Testis (tissue), 5 donors: ENCODE data around the gene FBXL14. TPM values are rescaled to one million over a fixed set of nuclear protein-coding genes. Genes with fewer than 3 reads are reported as not detected.

Experiments
- DNase-seq: peaks from one replicate; pipeline ENCODE4 v3.0.0-alpha.2; 2019
- H3K27ac ChIP-seq, 2 donors: fragments of 200-600 bp; sonication (generic); one replicate each; pipeline ENCODE4 v1.5.1; 2019
- H3K27me3 ChIP-seq: fragments of 200-600 bp; sonication (generic); one replicate; pipeline ENCODE4 v1.5.1; 2019
- H3K36me3 ChIP-seq: fragments of 200-600 bp; sonication (generic); one replicate; pipeline ENCODE4 v1.5.1; 2017; ENCODE audit warnings: low read depth; ENCODE audit errors: missing control alignments
- H3K4me1 ChIP-seq: fragments of 200-600 bp; sonication (generic); one replicate; pipeline ENCODE4 v1.5.1; 2019
- H3K4me3 ChIP-seq, 2 donors: fragments of 200-600 bp; sonication (generic); one replicate each; pipeline ENCODE4 v1.5.1; 2017 to 2019
- H3K9me3 ChIP-seq: fragments of 200-600 bp; sonication (generic); one replicate; pipeline ENCODE4 v1.5.1; 2017
- CTCF ChIP-seq, 3 experiments: fragments of 450-650 bp in 2 of 3; fragments of 200-600 bp in 1 of 3; sonication (generic) in 1 of 3; IDR thresholded peaks; one replicate each; pipeline ENCODE4 v1.5.1; 2016 to 2019; ENCODE audit warnings: antibody characterized with exemption in 3 of 3, mild to moderate bottlenecking in 2 of 3, moderate library complexity in 1 of 3
- POLR2A ChIP-seq: fragments of 450-650 bp; IDR thresholded peaks from one replicate; pipeline ENCODE4 v1.6.1; 2017; ENCODE audit warnings: antibody characterized with exemption, mild to moderate bottlenecking, moderate library complexity
- WGBS, 2 donors: methylation state at CpG; one replicate each; pipeline ENCODE4 v1.1.5; 2018; 5-methylcytosine and 5-hydroxymethylcytosine counted together
- intact Hi-C: fragments of 100-400 bp; cut with DNase I; formaldehyde crosslinking; loops from one replicate; pipeline ENCODE4 v1.15.1; 2023; ENCODE audit warnings: low total_unique reads
- long read RNA-seq, 2 donors: transcript quantifications; one replicate each; lab custom pipeline, GENCODE V29; 2026
- polyA plus RNA-seq: library from polyadenylated mRNA; stranded (reverse); fragments of 350-450 nt; fragmentation: Illumina TruSeq; extraction: RNeasy Lipid Tissue Mini Kit (QIAGEN cat#74804); gene quantifications from one replicate; pipeline ENCODE4 v1.2.3, GENCODE V29; 2014; ENCODE audit warnings: low read depth, low replicate concordance; ENCODE audit not compliant: insufficient read depth
- total RNA-seq, 2 donors: library from RNA; depleted of rRNA; stranded (reverse); fragments of >200 nt; gene quantifications; one replicate each; pipeline ENCODE4 v1.2.3, GENCODE V29; 2016

The FBXL14 gene
- total RNA-seq (10 to 100 TPM; 39.5 to 45.8 TPM), polyA plus RNA-seq (50.2 TPM)
- long read RNA-seq, donor 1, result 0 reads
- long read RNA-seq, donor 2, result 0 reads

- intact Hi-C loops, result no loop called here
- DNase-seq, result peak; percentile 94
- peaks cover 35% of the 10 kb centered on the region for H3K4me1 ChIP-seq
- no peaks in the 10 kb centered on the region for H3K36me3 ChIP-seq
- H3K9me3 ChIP-seq, result no peaks in the 10 kb centered on the region
- peak in 1 of 3 experiments; percentile 24 for TF ChIP-seq CTCF (IDR thresholded peaks at IDR 0.05)
- no peak for TF ChIP-seq POLR2A
- 0 to 2% methylated on average over 15 to 47 of the region's 115 CpGs for WGBS, 2 donors
- H3K27ac ChIP-seq, result peak within 1 kb of the TSS; percentile 90 to 91
- H3K4me3 ChIP-seq, result peak within 1 kb of the TSS; percentile 83 to 86
- no peaks in the 10 kb centered on the region for H3K27me3 ChIP-seq
Measured at GRCh38 chr12:1594261-1595025, at the start of gene FBXL14. FBXL14 (minus strand) TSS chr12:1594581; CDS start chr12:1594066, 515 bp downstream.

- TF ChIP-seq CTCF (IDR thresholded peaks at IDR 0.05) (no peak), POLR2A (no peak)
- WGBS, 2 donors, result 44 to 73% methylated on average over 7 of the region's 7 CpGs
- Histone ChIP-seq H3K4me1 (peaks cover 15% of the 10 kb centered on the region), H3K4me3 (no peak overlapping the region), H3K27me3 (no peaks in the 10 kb centered on the region), H3K27ac (no peak overlapping the region), H3K36me3 (no peaks in the 10 kb centered on the region), H3K9me3 (no peaks in the 10 kb centered on the region)
- intact Hi-C loops, result no loop called here
- DNase-seq, result no peak
Measured at GRCh38 chr12:1643905-1644533, 49.6 kb upstream of the FBXL14 start.

GRCh38 chr12:1643043-1643442, 48.7 kb upstream of the FBXL14 start:
- Histone ChIP-seq H3K27me3 (no peaks in the 10 kb centered on the region), H3K4me1 (peaks cover 15% of the 10 kb centered on the region), H3K27ac (no peak overlapping the region), H3K36me3 (no peaks in the 10 kb centered on the region), H3K9me3 (no peaks in the 10 kb centered on the region), H3K4me3 (no peak overlapping the region)
- WGBS, 2 donors, result 84 to 89% methylated on average over 9 of the region's 9 CpGs
- TF ChIP-seq CTCF (IDR thresholded peaks at IDR 0.05), result no peak
- TF ChIP-seq POLR2A, result no peak
- intact Hi-C loops, result no loop called here
- DNase-seq, result no peak

GRCh38 chr12:1642513-1642912, 48.1 kb upstream of the FBXL14 start:
- no peak overlapping the region for H3K27ac ChIP-seq
- intact Hi-C loops, result no loop called here

More at GRCh38 chr12:1642513-1642912, 48.1 kb upstream of the FBXL14 start:
- TF ChIP-seq POLR2A (no peak), CTCF (IDR thresholded peaks at IDR 0.05) (no peak)
- Histone ChIP-seq H3K36me3 (no peaks in the 10 kb centered on the region), H3K4me1 (peaks cover 15% of the 10 kb centered on the region), H3K27me3 (no peaks in the 10 kb centered on the region), H3K4me3 (no peak overlapping the region), H3K9me3 (no peaks in the 10 kb centered on the region)
- WGBS, 2 donors, result 84 to 86% methylated on average over 7 of the region's 7 CpGs
- no peak for DNase-seq
